Activated CD4-positive, CD25-positive, alpha-beta regulatory T cell treated with anti-CD3 and anti-CD28 coated beads, Interleukin-2, amount 50 U/mL, for 24 hours (primary cell): Measurements from ENCODE around the gene KHDC1.
"Not testable (repeated sequence)": the region's sequence is repeated elsewhere in the genome, so short reads cannot be mapped to it uniquely, and the experiment has no call there.

Experiments
- ATAC-seq, 2 donors: fragments of 150-1000 bp; cut with Tn5 transposase; one replicate each; pipeline ENCODE4 v1.10.0; 2021; ENCODE audit warnings: mild to moderate bottlenecking in 1 of 2, moderate library complexity in 1 of 2

The KHDC1 gene

GRCh38 chr6:73248192-73248903 lies 14.6 kb downstream of the KHDC1 start:
- no peak for ATAC-seq

GRCh38 chr6:73242001-73242400 lies 21.0 kb downstream of the KHDC1 start:
- ATAC-seq: no peak

- ATAC-seq: no peak
Measured at GRCh38 chr6:73240730-73241129, 22.3 kb downstream of the KHDC1 start.

GRCh38 chr6:73236144-73236750 lies 26.7 kb downstream of the KHDC1 start:
- ATAC-seq: no peak

GRCh38 chr6:73234733-73235132 lies 28.3 kb downstream of the KHDC1 start:
- ATAC-seq: no peak

GRCh38 chr6:73233971-73234370 lies 29.0 kb downstream of the KHDC1 start:
- ATAC-seq: not testable (repeated sequence)

- no peak for ATAC-seq
Measured at GRCh38 chr6:73233048-73233447, 29.9 kb downstream of the KHDC1 start.

- ATAC-seq: peak in 1 of 2 donors; percentile 30
Measured at GRCh38 chr6:73231986-73232391, 31.0 kb downstream of the KHDC1 start.

- ATAC-seq: no peak
Measured at GRCh38 chr6:73227606-73228255, 35.3 kb downstream of the KHDC1 start.

GRCh38 chr6:73225396-73225795 lies 37.6 kb downstream of the KHDC1 start, which contains the start of gene KHDC1L:
Gene KHDC1L (minus strand): TSS chr6:73225496. CDS start chr6:73225408, 88 bp downstream.
- no peak for ATAC-seq

- no peak for ATAC-seq
Measured at GRCh38 chr6:73216859-73217258, 46.1 kb downstream of the KHDC1 start.

GRCh38 chr6:73209117-73209516 lies 53.9 kb downstream of the KHDC1 start:
- ATAC-seq: no peak

GRCh38 chr6:73207221-73207837 lies 55.7 kb downstream of the KHDC1 start:
- no peak for ATAC-seq

GRCh38 chr6:73204252-73204651 lies 58.7 kb downstream of the KHDC1 start:
- no peak for ATAC-seq

- ATAC-seq: no peak
Measured at GRCh38 chr6:73203098-73203497, 59.9 kb downstream of the KHDC1 start.

- ATAC-seq: no peak
Measured at GRCh38 chr6:73200735-73201134, 62.3 kb downstream of the KHDC1 start.

GRCh38 chr6:73200247-73200646 lies 62.7 kb downstream of the KHDC1 start:
- no peak for ATAC-seq

- ATAC-seq: no peak
Measured at GRCh38 chr6:73194744-73195143, 68.3 kb downstream of the KHDC1 start.

- ATAC-seq: not testable (repeated sequence)
Measured at GRCh38 chr6:73193302-73193701, 69.7 kb downstream of the KHDC1 start.
